Stimulated activated naive CD4-positive, alpha-beta T cell treated with Interleukin-2 at 50 U/mL for 16 hours (primary cell): ENCODE results near the gene COL23A1.
A peak's percentile ranks its signal among the peaks of the same experiment; 100 is the strongest.
"Not testable (repeated sequence)": the region's sequence is repeated elsewhere in the genome, so short reads cannot be mapped to it uniquely, and the experiment has no call there.

Experiments
- DNase-seq: peaks from one replicate; lab custom pipeline; 2025; lab: John Stamatoyannopoulos, UW

COL23A1 gene

GRCh38 chr5:178207917-178208280, 382.3 kb downstream of the COL23A1 start:
- no peak for DNase-seq

DNA sequence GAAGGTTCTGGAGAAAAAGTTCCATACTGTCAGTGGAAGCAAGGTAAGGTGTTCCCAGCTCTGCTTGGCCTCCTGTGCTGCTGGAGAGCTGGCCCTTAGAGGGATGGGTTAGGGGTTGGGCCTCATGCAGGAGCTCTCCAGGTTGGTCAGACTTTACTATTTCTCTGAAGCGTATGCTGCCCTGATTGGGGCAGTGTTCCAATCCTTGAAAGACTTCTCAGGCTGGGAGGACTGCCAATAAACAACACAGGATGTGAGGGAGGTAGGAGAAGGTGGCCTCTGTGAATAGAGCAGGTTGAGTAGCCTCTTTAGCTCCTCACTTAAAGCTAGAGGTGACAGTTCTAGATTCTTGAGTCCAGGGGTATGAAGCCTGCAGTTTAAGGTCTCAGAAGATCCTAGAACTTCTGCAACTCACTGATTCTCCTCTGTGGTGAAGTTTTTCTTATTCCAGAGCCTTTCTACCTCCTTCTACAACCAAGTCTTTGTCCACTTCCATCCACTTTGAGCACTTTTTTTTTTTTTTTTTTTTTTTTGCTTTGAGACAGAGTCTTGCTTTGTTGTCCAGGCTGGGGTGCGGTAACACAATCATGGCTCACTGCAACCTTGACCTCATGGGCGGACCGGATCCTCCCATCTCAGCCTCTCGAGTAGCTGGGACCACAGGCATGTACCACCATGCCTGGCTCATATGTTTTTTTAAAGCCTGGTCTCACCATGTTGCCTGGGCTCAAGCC, 382.8 kb downstream of the COL23A1 start:
- no peak for DNase-seq

DNA sequence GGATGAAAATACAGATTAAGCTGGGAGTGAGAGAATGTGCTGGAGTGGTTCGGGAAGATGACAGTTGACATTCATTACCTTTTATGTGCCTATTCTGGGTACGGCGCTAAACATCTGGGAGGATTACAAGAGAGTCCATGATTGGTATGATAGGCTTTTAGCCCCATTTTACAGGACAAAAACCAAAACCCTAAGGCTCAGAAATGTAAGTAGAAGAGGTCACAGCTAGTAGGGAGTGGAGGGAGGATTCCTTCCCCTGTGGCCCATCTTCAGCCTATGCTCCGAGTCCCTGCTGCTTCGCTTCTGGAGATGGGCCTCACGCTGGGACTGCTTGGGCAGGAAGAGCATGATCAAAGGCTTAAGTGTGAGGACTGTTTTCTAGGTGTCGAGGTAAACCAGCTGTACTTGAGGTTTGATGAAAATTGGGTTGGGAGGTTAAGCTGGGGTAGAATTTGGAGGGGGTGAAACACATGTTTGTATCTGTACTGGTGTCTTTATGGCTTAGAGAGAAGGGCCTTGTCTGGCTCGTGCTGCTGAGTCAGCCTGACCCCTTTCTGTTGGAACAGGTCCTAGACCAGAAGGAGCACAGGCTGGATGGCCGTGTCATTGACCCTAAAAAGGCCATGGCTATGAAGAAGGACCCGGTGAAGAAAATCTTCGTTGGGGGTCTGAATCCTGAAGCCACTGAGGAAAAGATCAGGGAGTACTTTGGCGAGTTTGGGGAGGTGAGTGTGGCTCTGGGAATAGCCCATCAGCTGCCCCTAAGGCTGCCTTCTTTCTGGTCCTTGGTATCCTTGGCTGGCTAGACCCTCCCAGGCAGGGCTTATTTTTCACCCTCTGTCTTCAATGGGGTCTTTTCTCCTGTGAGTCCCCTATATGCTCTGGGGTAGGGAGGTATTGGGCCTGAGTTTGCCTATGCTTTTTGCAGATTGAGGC, 383.8 kb downstream of the COL23A1 start:
- no peak for DNase-seq

GRCh38 chr5:178205749-178206047, 384.5 kb downstream of the COL23A1 start:
- no peak for DNase-seq

DNA sequence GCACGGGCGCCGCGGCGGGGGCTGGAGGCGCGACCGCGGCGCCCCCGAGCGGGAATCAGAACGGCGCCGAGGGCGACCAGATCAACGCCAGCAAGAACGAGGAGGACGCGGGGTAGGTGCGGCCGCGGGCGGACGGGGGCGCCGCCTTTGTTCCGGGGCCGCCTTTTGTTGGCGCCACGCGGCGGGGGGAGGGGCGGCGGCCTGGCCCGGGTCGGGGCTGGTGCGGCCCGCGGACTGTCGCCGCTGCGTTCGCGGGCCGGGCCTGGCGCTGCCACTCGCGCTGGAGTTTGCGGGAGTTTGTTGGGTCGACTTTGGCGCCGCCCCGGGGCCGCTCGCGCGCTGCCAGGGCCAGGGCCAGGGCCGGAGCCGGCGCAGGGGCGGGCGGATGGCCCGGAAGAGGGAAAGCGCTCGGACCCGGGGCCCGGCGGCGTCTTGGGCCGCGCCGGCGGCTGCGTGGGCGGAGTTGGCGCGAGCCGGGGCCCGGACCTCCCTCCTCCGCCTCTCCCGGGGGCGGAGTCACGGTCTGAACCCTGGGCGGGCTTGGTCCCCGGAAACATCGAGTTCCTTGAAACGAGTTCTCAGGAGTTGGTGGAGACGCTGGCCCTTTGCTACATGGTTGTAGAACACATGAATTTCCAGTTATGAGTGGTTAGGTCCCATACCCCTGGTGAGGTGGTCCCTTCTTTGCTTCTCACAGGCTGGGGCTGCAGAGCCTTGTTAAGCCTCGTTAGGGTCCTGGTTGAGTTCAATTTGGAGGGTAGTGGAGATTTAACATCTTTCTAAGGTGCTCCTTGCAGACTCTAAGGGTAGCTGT, 385.1 kb downstream of the COL23A1 start:
- peak; percentile 68 for DNase-seq

DNA sequence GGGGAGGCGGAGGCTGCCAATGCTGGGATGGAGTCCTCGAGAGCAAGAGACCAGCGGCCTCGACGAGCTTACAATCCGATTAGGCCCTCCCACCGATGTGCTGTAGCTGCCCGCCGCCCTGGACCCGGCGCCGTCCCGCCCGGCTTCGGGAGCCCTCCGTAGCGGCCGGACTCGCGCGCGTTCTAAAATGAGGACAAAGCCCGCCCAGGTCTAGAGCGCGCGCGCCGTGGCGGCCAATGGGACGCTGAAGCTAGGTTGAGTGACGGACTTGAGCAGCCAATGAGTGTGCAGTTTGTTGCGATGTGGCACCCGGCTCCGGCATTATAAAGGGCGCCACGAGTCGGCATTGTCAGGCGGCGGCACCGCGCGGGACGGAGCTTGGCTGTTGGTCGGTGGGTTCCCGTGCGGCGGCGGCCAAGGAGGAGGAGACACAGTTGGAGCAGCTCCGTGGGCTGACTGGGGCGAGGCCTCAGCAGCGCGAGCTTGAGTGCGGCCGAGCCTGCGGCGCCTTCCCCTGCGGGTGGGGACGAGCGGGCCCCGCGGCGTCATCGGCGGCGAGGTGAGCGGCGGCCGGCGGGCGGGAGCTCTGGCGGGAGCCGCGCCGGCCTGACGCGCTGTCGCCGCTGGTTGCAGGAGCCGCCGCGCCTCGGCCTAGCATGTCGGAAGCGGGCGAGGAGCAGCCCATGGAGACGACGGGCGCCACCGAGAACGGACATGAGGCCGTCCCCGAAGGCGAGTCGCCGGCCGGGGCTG, 385.8 kb downstream of the COL23A1 start, which contains the start of gene HNRNPAB:
HNRNPAB (plus strand) TSS at position 352 of the 753 bp plus-strand sequence; CDS start at position 657, 305 bp downstream.
- DNase-seq = peak; percentile 91

- no peak for DNase-seq
These were observed 386.5 kb downstream of the COL23A1 start for GRCh38 chr5:178203670-178204181.

DNA sequence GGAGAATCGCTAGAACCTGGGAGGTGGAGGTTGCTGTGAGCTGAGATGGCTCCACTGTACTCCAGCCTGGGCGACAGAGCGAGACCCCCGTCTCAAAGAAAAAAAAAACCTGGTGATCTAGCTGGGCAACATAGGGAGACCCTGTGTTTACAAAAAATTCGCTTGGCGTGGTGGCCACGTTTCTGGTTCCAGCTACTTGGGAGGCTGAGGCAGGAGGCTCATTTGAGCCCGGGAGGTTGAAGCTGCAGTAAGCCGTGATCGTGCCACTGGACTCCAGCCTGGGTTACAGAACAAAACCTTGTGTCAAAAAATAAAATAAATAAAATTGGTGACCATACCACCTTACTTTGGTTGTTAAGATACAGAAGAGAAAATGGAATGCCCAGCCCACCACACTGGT, 387.7 kb downstream of the COL23A1 start:
- DNase-seq = no peak

DNA sequence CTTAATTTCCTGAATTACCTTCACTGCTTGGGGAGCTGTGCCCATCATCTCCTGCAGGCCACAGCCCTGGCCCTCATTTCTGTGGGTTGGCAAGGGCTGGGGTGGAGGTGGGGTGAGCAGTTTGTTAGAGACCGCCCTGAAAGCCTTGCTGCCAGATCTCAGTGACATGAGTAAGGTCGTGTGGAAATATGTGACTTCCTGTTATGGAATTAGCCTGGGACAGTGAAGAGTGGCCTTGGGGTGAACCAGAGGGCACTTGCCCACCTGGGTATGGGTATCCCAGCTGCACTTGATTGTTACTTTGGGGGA, 388.3 kb downstream of the COL23A1 start:
- DNase-seq = no peak

DNA sequence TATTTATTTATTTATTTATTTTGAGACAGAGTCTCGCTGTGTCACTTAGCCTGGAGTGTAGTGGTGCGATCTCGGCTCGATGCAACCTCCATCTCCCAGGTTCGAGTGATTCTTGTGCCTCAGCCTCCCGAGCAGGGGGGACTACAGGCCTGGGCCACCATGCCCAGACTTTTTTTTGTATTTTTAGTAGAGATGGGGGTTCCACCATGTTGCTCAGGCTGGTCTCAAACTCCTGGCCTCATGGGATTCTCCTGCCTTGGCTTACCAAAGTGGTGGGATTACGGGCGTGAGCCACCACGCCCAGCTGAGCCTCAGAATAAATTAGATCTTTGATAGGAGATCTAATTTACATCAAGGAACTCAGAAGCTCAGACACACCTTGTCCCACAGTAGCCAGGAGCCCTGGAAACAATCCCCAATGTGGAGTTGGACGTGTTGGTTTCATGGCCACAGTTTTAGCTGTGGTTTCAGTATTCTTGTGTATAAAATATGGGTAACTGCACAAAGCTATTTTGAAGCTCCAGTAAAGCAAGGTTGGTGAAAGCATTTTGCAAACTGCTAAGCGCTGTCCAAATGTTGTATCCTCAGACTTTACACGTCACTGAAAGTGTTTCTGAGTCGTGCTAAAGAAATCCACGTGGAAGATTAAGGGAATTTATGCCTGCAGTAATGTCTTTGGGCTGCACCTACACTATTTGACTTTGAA, 388.8 kb downstream of the COL23A1 start:
- no peak for DNase-seq

- no peak for DNase-seq
These were observed 390.4 kb downstream of the COL23A1 start for GRCh38 chr5:178199581-178200434.

- no peak for DNase-seq
These were observed 391.5 kb downstream of the COL23A1 start for GRCh38 chr5:178198706-178199105.

DNA sequence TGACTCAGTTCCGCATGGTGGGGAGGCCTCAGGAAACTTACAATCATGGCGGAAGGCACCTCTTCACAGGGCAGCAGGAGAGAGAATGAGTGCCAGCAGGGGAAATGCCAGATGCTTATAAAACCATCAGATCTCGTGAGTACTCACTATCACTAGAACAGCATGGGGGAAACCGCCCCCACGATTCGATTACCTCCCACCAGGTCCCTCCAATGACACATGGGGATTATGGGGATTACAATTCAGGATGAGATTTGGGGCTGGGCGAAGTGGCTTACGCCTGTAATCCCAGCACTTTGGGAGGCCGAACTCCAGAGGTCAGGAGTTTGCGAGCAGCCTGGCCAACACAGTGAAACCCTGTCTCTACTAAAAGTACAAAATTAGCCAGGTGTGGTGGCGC, 392.0 kb downstream of the COL23A1 start:
- not testable (repeated sequence) for DNase-seq

GRCh38 chr5:178196986-178197385, 393.2 kb downstream of the COL23A1 start:
- DNase-seq = no peak

DNA sequence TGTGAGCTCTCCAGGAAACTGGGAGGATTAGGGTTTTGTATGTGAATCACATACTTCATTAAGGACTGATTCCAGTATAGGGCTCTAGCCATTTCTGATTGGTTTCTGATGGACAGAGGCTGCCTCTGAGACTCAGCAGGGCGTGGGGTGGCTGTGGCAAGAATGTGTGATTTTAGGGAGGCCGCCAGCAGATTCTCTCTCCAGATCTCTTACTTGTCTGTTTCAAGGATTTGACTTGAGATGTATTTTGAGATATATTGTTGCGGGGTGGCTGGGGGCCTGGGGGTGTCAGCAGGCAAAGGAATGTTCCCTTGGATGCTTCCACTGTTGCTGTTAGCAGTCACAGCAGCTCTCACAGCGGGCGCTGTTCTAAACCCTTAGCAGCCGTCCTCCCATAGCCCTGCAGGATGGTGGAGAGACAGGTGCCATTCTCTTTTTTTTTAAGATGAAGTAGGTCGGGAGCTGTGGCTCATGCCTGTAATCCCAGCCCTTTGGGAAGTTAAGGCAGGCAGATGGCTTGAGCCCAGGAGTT, 393.8 kb downstream of the COL23A1 start:
- no peak for DNase-seq

DNA sequence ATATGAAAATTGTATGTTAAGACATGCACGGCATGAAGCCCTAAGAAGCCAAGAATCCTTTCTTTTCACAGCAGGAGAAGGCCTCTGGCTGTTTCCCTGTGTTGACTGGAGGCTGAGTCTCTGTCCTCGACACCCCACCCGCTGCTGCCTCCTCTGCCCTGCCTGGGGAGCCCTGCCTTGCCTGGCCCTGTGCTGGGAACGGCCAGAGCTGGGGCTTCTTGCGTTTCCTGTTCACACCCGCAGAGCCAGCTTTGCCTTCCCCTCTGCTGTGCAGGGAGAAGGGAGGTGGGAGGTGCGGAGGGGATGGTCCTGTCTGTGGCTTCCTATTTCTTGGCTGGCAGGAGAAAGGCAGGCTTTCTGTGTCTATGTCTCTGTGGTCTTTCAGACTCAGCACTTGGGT, 396.2 kb downstream of the COL23A1 start:
- no peak for DNase-seq

DNA sequence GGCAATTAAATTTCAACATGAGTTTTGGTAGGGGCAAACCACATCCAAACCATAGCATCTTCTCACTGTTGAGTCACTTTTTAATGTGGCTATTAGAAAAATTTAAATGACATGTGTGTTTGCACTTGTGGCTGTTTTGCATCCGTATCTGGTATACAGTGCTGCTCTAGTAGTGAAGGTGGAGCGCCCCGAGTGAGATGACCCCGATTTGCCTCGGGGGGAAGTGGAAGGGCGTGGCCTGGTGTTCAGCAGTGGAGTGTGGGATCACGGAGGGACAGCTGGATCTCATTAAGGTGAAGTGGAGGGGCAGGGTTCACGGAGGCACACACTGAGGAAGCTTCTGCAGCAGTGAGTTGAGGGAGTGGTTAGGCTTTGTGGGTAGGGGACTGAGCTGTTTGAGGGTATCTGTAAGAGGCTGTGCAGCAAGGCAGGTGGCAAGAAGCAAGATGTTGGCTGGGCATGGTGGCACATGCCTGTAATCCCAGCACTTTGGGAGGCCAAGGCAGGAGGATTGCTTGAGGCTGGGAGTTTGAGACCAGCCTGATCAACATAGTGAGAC, 396.9 kb downstream of the COL23A1 start:
- DNase-seq = no peak

DNA sequence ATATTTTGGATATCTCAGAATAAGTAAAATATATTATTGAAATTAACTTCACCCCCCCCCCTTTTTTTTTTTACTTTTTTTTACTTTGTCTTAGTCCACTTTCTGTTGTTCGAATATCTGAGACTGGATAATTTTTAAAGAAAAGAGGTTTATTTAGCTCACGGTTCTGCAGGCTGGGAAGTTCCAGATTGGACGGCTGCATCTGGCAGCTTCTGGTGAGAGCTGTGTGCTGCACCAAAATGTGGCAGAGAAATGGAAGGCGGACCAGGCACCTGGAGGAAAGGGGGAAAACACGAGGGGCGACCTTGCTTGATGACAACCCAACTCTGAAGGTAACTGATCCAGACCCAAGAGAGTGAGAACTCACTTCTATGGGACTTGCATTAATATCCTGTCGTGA, 397.4 kb downstream of the COL23A1 start:
- DNase-seq = no peak

DNA sequence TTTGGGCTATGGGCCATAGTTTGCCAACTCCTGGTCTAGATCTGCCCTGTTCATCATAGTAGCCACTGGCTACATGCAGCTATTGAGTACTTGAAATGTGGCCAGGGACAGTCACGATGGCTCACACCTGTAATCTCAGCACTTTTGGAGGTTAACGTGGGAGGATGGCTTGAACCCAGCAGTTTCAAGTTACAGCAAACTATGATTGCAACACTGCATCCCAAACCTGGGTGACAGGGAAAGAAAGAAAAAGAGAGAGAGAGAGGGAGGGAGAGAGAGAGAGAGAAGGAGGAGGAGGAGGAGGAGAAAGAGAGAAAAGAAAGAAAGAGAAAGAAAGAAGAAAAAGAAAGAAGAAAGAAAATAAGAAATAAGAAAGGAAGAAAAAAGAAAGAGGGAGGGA, 397.9 kb downstream of the COL23A1 start:
- no peak for DNase-seq

GRCh38 chr5:178191661-178192060, 398.5 kb downstream of the COL23A1 start:
- no peak for DNase-seq
